K562 (cell line): ENCODE results near the gene ADGRL3. TPM values are rescaled to one million over a fixed set of nuclear protein-coding genes. Genes with fewer than 3 reads are reported as not detected.

Experiments used
- ATAC-seq: fragments of 200-7000 bp; cut with Tn5 transposase; 3 replicates; pipeline ENCODE4 v1.9.1; 2020; ENCODE audit warnings: moderate library complexity
- BruUV-seq: library from RNA; stranded (reverse); fragments of 400-500 nt; replicated peaks from 2 replicates; lab custom pipeline; 2021; lab: Mats Ljungman, UMichigan
- CTCF ChIA-PET: fragments of 300-600 bp; formaldehyde crosslinking; extraction: SDS; loops from one replicate; lab custom pipeline; 2021; ENCODE audit warnings: low intra/inter-chr PET ratio; lab: Yijun Ruan, JAX
- POLR2A ChIA-PET: fragments of 300-600, 350-650 bp; sonication (Branson Sonifier 250); formaldehyde crosslinking; extraction: SDS; loops from one replicate; lab custom pipeline; 2021; ENCODE audit warnings: antibody characterized with exemption, inconsistent platforms; lab: Yijun Ruan, JAX
- DNase-seq, 4 experiments: peaks; one replicate each; pipeline versions ENCODE4 v3.0.0 to v3.0.0-alpha.2; 2011 to 2018; ENCODE audit warnings: low spot score in 3 of 4, mixed read lengths in 3 of 4; ENCODE audit errors: extremely low read depth in 1 of 4
- FAIRE-seq: peaks from 2 replicates; lab custom pipeline; 2011; peaks lifted over from hg19 to GRCh38; lab: Jason Lieb, UNC
- H2AFZ ChIP-seq: 2 replicates; pipeline ENCODE4 v1.6.0; 2011; ENCODE audit warnings: low read depth, low read length, control low read depth, inconsistent platforms
- H3K27ac ChIP-seq: fragments of 200-600 bp; 3 replicates; pipeline ENCODE4 v1.8.0; 2011; ENCODE audit warnings: low read depth, mild to moderate bottlenecking, control low read depth, inconsistent platforms, low read length, moderate library complexity, mixed read lengths; ENCODE audit errors: extremely low read depth
- H3K27me3 ChIP-seq, 2 experiments: fragments of 300-600 bp in 1 of 2; 2 replicates in 1 of 2; 3 replicates in 1 of 2; pipeline versions ENCODE4 v1.6.0 to v1.8.0; 2011; ENCODE audit warnings: inconsistent platforms in 2 of 2, low read length in 2 of 2, mild to moderate bottlenecking in 1 of 2, mixed read lengths in 1 of 2, moderate library complexity in 1 of 2; ENCODE audit not compliant: control insufficient read depth in 2 of 2, insufficient read depth in 2 of 2
- H3K36me3 ChIP-seq: fragments of 300-600 bp; 3 replicates; pipeline ENCODE4 v1.8.0; 2011; ENCODE audit warnings: mild to moderate bottlenecking, low read length, inconsistent platforms; ENCODE audit not compliant: control insufficient read depth, insufficient read depth
- H3K4me1 ChIP-seq, 2 experiments: fragments of 200-600 bp in 1 of 2; replicated peaks in 1 of 2; 2 replicates in 1 of 2; 3 replicates in 1 of 2; pipeline versions ENCODE4 v1.5.1 to v1.8.0; 2011; ENCODE audit warnings: inconsistent platforms in 2 of 2, low read length in 2 of 2, mild to moderate bottlenecking in 1 of 2, mixed read lengths in 1 of 2, moderate library complexity in 1 of 2; ENCODE audit not compliant: control insufficient read depth in 2 of 2, insufficient read depth in 2 of 2
- H3K4me2 ChIP-seq: 2 replicates; pipeline ENCODE4 v1.6.1; 2011; ENCODE audit warnings: low read length, control low read depth, inconsistent platforms, mixed read lengths; ENCODE audit not compliant: insufficient read depth
- H3K4me3 ChIP-seq: fragments of 200-600 bp; sonication (generic), shearing (Covaris generic); 2 replicates; pipeline ENCODE4 v1.5.1; 2016; ENCODE audit warnings: control low read depth, inconsistent platforms
- H3K79me2 ChIP-seq: fragments of 200-600 bp; 3 replicates; pipeline ENCODE4 v1.8.0; 2011; ENCODE audit warnings: low read length, inconsistent platforms; ENCODE audit not compliant: control insufficient read depth, insufficient read depth
- H3K9ac ChIP-seq, 2 experiments: 2 replicates each; pipeline versions ENCODE4 v1.6.0 to v1.6.1; 2011; ENCODE audit warnings: low read depth in 2 of 2, low read length in 2 of 2, control low read depth in 1 of 2, inconsistent platforms in 1 of 2, mild to moderate bottlenecking in 1 of 2, mixed read lengths in 1 of 2; ENCODE audit not compliant: insufficient read depth in 1 of 2
- H3K9me1 ChIP-seq: one replicate; pipeline ENCODE4 v1.6.0; 2011; ENCODE audit warnings: inconsistent platforms, mild to moderate bottlenecking, low read length, moderate library complexity; ENCODE audit not compliant: control insufficient read depth, insufficient read depth
- H3K9me3 ChIP-seq: replicated peaks from 2 replicates; pipeline ENCODE4 v1.5.1; 2011; ENCODE audit warnings: low read depth, low read length, inconsistent platforms; ENCODE audit not compliant: control insufficient read depth, insufficient read depth
- H4K20me1 ChIP-seq: replicated peaks from 2 replicates; pipeline ENCODE4 v1.6.1; 2011; ENCODE audit warnings: low read length, inconsistent platforms, mixed read lengths; ENCODE audit not compliant: control insufficient read depth, insufficient read depth
- GABPB1 ChIP-seq: sonication (generic); formaldehyde crosslinking; IDR thresholded peaks from 2 replicates; pipeline ENCODE4 v1.8.0; 2022; ENCODE audit warnings: mild to moderate bottlenecking, missing genetic modification reagents
- POLR2A ChIP-seq: fragments of 450-650 bp; conservative IDR thresholded peaks from 2 replicates; pipeline ENCODE4 v1.6.1; 2016
- PRMT5 ChIP-seq: sonication (generic); formaldehyde crosslinking; IDR thresholded peaks from 2 replicates; pipeline ENCODE4 v1.5.0; 2020; ENCODE audit warnings: missing genetic modification reagents
- RBM22 ChIP-seq: fragments of 200-400 bp; formaldehyde crosslinking; IDR thresholded peaks from 2 replicates; pipeline ENCODE4 v1.6.1; 2018; ENCODE audit warnings: low read length, low read depth; ENCODE audit not compliant: poor library complexity, severe bottlenecking
- RBM25 ChIP-seq: fragments of 200-400 bp; formaldehyde crosslinking; IDR thresholded peaks from 2 replicates; pipeline ENCODE4 v1.6.1; 2018; ENCODE audit warnings: low read length, low read depth, moderate library complexity; ENCODE audit not compliant: severe bottlenecking
- TCFL5 ChIP-seq: fragments of 250-450 bp; sonication (Bioruptor Pico); conservative IDR thresholded peaks from 2 replicates; pipeline ENCODE4 v1.6.1; 2021; ENCODE audit warnings: mild to moderate bottlenecking, moderate library complexity, matching md5 sums
- ZNF696 ChIP-seq: fragments of 250-450 bp; sonication (Bioruptor Pico); conservative IDR thresholded peaks from 2 replicates; pipeline ENCODE4 v1.4.0; 2020; ENCODE audit warnings: mild to moderate bottlenecking, moderate library complexity
- ZSCAN29 ChIP-seq: fragments of 450-650 bp; IDR thresholded peaks from 2 replicates; pipeline ENCODE4 v1.6.1; 2017
- ZSCAN32 ChIP-seq: fragments of 450-650 bp; formaldehyde crosslinking; IDR thresholded peaks from 2 replicates; pipeline ENCODE4 v1.4.0; 2020; ENCODE audit warnings: mild to moderate bottlenecking, moderate library complexity
- WGBS: fragments of 100-300 bp; shearing (Covaris generic); methylation state at CpG from one replicate; pipeline ENCODE4 v1.1.6; 2016; ENCODE audit warnings: low coverage, mixed read lengths; ENCODE audit not compliant: insufficient coverage; ENCODE audit errors: missing lambda C conversion rate; 5-methylcytosine and 5-hydroxymethylcytosine counted together
- in situ Hi-C: fragments of 300-500 bp; cut with MboI; formaldehyde crosslinking; loops from 4 replicates; pipeline ENCODE4 v1.15.0; 2018; ENCODE audit warnings: inconsistent platforms, mixed read lengths
- intact Hi-C: fragments of 100-400 bp; cut with micrococcal nuclease; formaldehyde crosslinking; loops from 2 replicates; pipeline ENCODE4 v1.14.2; 2022
- polyA plus RNA-seq, 8 experiments: library from polyadenylated mRNA; depleted of rRNA in 4 of 8; stranded (reverse) in 5 of 8; unstranded in 3 of 8; fragments of >200 nt; fragmentation: Nextera tagmentation in 2 of 8; fragmentation: Illumina TruSeq in 1 of 8; extraction: Ambion mirVana in 2 of 8; extraction: Trizol in 1 of 8; gene quantifications; 2 replicates each; pipeline versions ENCODE4 v1.2.1 to v1.2.3, GENCODE V29; 2011 to 2014; ENCODE audit warnings: inconsistent platforms in 1 of 8, missing spikeins in 1 of 8
- total RNA-seq, 7 experiments: library from RNA; depleted of rRNA in 6 of 7; stranded (reverse); fragments of >200 nt in 6 of 7; fragmentation: Illumina TruSeq in 2 of 7; extraction: Trizol in 2 of 7; gene quantifications; 2 replicates each; pipeline versions ENCODE4 v1.2.1 to v1.2.3, GENCODE V29; 2011 to 2021; ENCODE audit warnings: low replicate concordance in 1 of 7
- TF ChIP-seq, protein P1 (sequence below), 2 experiments: IDR thresholded peaks; 2 replicates each; pipeline ENCODE4 v1.6.1; 2011; ENCODE audit warnings: borderline replicate concordance in 1 of 2, control low read depth in 1 of 2, low read depth in 1 of 2, low read length in 1 of 2, mild to moderate bottlenecking in 1 of 2, mixed read lengths in 1 of 2, moderate library complexity in 1 of 2; ENCODE audit not compliant: insufficient read depth in 1 of 2, insufficient read length in 1 of 2, poor library complexity in 1 of 2, severe bottlenecking in 1 of 2; ENCODE audit errors: extremely low read depth in 1 of 2
- TF ChIP-seq, protein P2 (sequence below), 2 experiments: fragments of 450-650 bp; IDR thresholded peaks; 2 replicates each; pipeline ENCODE4 v1.6.1; 2018; ENCODE audit warnings: mild to moderate bottlenecking in 2 of 2, low read depth in 1 of 2; ENCODE audit not compliant: partially characterized antibody in 2 of 2
- TF ChIP-seq, protein P3 (sequence below): fragments of 450-650 bp; IDR thresholded peaks from one replicate; pipeline ENCODE4 v1.6.1; 2018; ENCODE audit warnings: mild to moderate bottlenecking, moderate library complexity; ENCODE audit not compliant: partially characterized antibody
- TF ChIP-seq, protein P4 (sequence below): sonication (generic); formaldehyde crosslinking; IDR thresholded peaks from 2 replicates; pipeline ENCODE4 v1.9.0; 2022; ENCODE audit warnings: mild to moderate bottlenecking, missing genetic modification reagents

ADGRL3 gene
- total and polyA plus RNA-seq, 9 of the 15 experiments (the other 6 are each of a cell fraction or from before 2014, with no cell fraction given), result 0.03 to 0.14 (median 0.04) TPM; not detected in 2

DNA sequence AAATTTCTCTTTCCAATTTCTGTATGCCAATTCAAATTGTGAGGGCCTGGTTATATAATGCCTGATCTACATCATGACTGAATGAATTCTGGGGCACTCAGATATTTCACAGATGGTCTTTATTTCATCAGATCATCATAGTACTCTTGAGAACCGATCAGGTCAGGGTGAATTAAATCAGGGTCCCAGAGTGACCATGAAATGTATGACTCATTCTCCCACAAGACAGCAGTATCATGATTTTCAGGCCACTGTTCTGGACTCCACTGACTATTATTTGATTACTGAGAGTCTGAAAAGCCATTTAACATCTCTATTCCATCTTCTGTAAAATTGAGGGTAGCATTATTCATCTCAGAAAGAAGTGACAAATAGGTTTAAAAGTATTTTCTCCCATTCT lies 471.5 kb downstream of the ADGRL3 start:
- in situ Hi-C loops, result no loop called here
- BruUV-seq, result no TSS peak

More for the DNA sequence above, 471.5 kb downstream of the ADGRL3 start:
- intact Hi-C loops, result no loop called here
- no peaks in the 10 kb centered on the region for H4K20me1 ChIP-seq
- H3K79me2 ChIP-seq, result no peaks in the 10 kb centered on the region
- POLR2A ChIA-PET, result no interaction called here
- TF ChIP-seq, protein P1, sequence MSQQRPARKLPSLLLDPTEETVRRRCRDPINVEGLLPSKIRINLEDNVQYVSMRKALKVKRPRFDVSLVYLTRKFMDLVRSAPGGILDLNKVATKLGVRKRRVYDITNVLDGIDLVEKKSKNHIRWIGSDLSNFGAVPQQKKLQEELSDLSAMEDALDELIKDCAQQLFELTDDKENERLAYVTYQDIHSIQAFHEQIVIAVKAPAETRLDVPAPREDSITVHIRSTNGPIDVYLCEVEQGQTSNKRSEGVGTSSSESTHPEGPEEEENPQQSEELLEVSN (IDR thresholded peaks at IDR 0.05; ENCODE audit: borderline replicate concordance in 1 of 2, extremely low read depth in 1 of 2, insufficient read depth in 1 of 2, insufficient read length in 1 of 2, low read depth in 1 of 2, low read length in 1 of 2, poor library complexity in 1 of 2, severe bottlenecking in 1 of 2), result no peak
- no peak for TF ChIP-seq POLR2A
- TF ChIP-seq, protein P2, sequence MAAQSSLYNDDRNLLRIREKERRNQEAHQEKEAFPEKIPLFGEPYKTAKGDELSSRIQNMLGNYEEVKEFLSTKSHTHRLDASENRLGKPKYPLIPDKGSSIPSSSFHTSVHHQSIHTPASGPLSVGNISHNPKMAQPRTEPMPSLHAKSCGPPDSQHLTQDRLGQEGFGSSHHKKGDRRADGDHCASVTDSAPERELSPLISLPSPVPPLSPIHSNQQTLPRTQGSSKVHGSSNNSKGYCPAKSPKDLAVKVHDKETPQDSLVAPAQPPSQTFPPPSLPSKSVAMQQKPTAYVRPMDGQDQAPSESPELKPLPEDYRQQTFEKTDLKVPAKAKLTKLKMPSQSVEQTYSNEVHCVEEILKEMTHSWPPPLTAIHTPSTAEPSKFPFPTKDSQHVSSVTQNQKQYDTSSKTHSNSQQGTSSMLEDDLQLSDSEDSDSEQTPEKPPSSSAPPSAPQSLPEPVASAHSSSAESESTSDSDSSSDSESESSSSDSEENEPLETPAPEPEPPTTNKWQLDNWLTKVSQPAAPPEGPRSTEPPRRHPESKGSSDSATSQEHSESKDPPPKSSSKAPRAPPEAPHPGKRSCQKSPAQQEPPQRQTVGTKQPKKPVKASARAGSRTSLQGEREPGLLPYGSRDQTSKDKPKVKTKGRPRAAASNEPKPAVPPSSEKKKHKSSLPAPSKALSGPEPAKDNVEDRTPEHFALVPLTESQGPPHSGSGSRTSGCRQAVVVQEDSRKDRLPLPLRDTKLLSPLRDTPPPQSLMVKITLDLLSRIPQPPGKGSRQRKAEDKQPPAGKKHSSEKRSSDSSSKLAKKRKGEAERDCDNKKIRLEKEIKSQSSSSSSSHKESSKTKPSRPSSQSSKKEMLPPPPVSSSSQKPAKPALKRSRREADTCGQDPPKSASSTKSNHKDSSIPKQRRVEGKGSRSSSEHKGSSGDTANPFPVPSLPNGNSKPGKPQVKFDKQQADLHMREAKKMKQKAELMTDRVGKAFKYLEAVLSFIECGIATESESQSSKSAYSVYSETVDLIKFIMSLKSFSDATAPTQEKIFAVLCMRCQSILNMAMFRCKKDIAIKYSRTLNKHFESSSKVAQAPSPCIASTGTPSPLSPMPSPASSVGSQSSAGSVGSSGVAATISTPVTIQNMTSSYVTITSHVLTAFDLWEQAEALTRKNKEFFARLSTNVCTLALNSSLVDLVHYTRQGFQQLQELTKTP (IDR thresholded peaks at IDR 0.05; ENCODE audit: low read depth in 1 of 2, partially characterized antibody in 2 of 2), result no peak
- TF ChIP-seq ZNF696 (CRISPR knock-in tag), result no peak
- TF ChIP-seq, protein P3, sequence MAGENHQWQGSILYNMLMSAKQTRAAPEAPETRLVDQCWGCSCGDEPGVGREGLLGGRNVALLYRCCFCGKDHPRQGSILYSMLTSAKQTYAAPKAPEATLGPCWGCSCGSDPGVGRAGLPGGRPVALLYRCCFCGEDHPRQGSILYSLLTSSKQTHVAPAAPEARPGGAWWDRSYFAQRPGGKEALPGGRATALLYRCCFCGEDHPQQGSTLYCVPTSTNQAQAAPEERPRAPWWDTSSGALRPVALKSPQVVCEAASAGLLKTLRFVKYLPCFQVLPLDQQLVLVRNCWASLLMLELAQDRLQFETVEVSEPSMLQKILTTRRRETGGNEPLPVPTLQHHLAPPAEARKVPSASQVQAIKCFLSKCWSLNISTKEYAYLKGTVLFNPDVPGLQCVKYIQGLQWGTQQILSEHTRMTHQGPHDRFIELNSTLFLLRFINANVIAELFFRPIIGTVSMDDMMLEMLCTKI, result no peak
- no peak for TF ChIP-seq ZSCAN29
- no peak for TF ChIP-seq ZSCAN32 (CRISPR knock-in tag)
- TF ChIP-seq, protein P4, sequence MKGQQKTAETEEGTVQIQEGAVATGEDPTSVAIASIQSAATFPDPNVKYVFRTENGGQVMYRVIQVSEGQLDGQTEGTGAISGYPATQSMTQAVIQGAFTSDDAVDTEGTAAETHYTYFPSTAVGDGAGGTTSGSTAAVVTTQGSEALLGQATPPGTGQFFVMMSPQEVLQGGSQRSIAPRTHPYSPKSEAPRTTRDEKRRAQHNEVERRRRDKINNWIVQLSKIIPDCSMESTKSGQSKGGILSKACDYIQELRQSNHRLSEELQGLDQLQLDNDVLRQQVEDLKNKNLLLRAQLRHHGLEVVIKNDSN (CRISPR knock-in tag), result no peak
- TF ChIP-seq GABPB1 (CRISPR knock-in tag), result no peak
- no peak for TF ChIP-seq RBM25
- no peak for TF ChIP-seq TCFL5 (CRISPR knock-in tag)
- TF ChIP-seq PRMT5 (CRISPR knock-in tag), result no peak
- TF ChIP-seq RBM22, result no peak
- whole genome bisulfite sequencing, result 0% methylated on average over 1 of the region's 1 CpG
- no peaks in the 10 kb centered on the region for H3K9me3 ChIP-seq
- CTCF ChIA-PET, result no interaction called here
- H3K36me3 ChIP-seq, result no peaks in the 10 kb centered on the region
- H3K9ac ChIP-seq, result no peak overlapping the region
- no peaks in the 10 kb centered on the region for H3K4me1 ChIP-seq
- no peak overlapping the region for H3K4me2 ChIP-seq
- H3K4me3 ChIP-seq, result no peak overlapping the region
- no peaks in the 10 kb centered on the region for H3K9me1 ChIP-seq
- H3K27ac ChIP-seq, result no peak overlapping the region
- ATAC-seq (no peak), FAIRE-seq (no peak), DNase-seq (no peak)
- H3K27me3 ChIP-seq, result no peaks in the 10 kb centered on the region
- H2AFZ ChIP-seq, result no peak overlapping the region
